Activated B cell treated with CpG ODN at 0.5 μM for 24 hours (primary cell): ENCODE data around the gene KLHL9. TPM values are rescaled to one million over a fixed set of nuclear protein-coding genes. Genes with fewer than 3 reads are reported as not detected.

ENCODE experiments used
- ATAC-seq: fragments of 200-7000 bp; cut with Tn5 transposase; one replicate; pipeline ENCODE4 v1.10.0; 2021; ENCODE audit warnings: low read depth, mild to moderate bottlenecking, moderate library complexity
- CTCF ChIA-PET: fragments of 350-600 bp; sonication (Branson Sonifier 250); formaldehyde crosslinking; loops from one replicate; lab custom pipeline; 2021; ENCODE audit warnings: antibody characterized with exemption; lab: Charles Lee
- POLR2A ChIA-PET: fragments of 350-600 bp; sonication (Branson Sonifier 250); formaldehyde crosslinking; loops from one replicate; lab custom pipeline; 2021; ENCODE audit warnings: antibody characterized with exemption; lab: Charles Lee
- DNase-seq: peaks from one replicate; pipeline ENCODE4 v3.0.0; 2022
- H3K27ac Mint-ChIP-seq: one replicate; pipeline ENCODE4 v1.8.0; 2020; ENCODE audit warnings: mixed read lengths
- H3K27me3 Mint-ChIP-seq: one replicate; pipeline ENCODE4 v1.8.0; 2021; ENCODE audit warnings: mixed read lengths
- H3K36me3 Mint-ChIP-seq: one replicate; pipeline ENCODE4 v1.8.0; 2021; ENCODE audit warnings: low read depth, mixed read lengths
- H3K4me1 Mint-ChIP-seq: one replicate; pipeline ENCODE4 v1.8.0; 2021; ENCODE audit warnings: mixed read lengths
- H3K4me3 Mint-ChIP-seq: one replicate; pipeline ENCODE4 v1.8.0; 2020; ENCODE audit warnings: mild to moderate bottlenecking, mixed read lengths
- H3K9me3 Mint-ChIP-seq: one replicate; pipeline ENCODE4 v1.8.0; 2020; ENCODE audit warnings: mixed read lengths
- intact Hi-C: fragments of 100-400 bp; cut with micrococcal nuclease; formaldehyde crosslinking; loops from one replicate; pipeline ENCODE4 v1.15.1; 2024
- total RNA-seq: library from RNA; stranded (reverse); gene quantifications from 2 replicates; pipeline ENCODE4 v1.2.3, GENCODE V29; 2022
- TF ChIP-seq, protein P1 (sequence below): fragments of 200-600 bp; IDR thresholded peaks from one replicate; pipeline ENCODE4 v1.8.0; 2022; ENCODE audit warnings: antibody characterized with exemption, mild to moderate bottlenecking

The KLHL9 gene
- total RNA-seq, 1 donor from 2014 or later: 13.8 TPM

DNA sequence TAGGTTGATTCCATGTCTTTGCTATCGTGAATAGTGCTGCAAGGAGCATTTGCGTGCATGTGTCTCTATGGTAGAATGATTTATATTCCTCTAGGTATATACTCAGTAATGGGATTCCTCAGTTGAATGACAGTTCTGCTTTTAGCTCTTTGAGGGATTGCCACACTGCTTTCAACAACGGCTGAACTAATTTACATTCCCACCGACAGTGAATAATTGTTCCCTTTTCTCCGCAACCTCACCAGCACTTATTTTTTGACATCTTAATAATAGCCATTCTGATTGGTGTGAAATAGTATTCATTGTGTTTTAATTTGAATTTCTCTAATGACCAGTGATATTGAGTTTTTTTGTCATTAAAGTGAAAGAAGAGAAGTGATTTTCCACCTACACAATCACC lies 48.5 kb downstream of the KLHL9 start:
- Mint-ChIP-seq H3K4me3 (no peak overlapping the region), H3K9me3 (no peaks in the 10 kb centered on the region), H3K4me1 (no peaks in the 10 kb centered on the region), H3K27me3 (peaks cover 14% of the 10 kb centered on the region), H3K27ac (no peak overlapping the region), H3K36me3 (no peaks in the 10 kb centered on the region)
- CTCF ChIA-PET: interaction anchor here (0.8 kb wide), 1 partner anchor 32 kb away, joined by 3 read pairs; no protein-coding TSS in a partner anchor
- intact Hi-C loops: no loop called here
- TF ChIP-seq, protein P1, sequence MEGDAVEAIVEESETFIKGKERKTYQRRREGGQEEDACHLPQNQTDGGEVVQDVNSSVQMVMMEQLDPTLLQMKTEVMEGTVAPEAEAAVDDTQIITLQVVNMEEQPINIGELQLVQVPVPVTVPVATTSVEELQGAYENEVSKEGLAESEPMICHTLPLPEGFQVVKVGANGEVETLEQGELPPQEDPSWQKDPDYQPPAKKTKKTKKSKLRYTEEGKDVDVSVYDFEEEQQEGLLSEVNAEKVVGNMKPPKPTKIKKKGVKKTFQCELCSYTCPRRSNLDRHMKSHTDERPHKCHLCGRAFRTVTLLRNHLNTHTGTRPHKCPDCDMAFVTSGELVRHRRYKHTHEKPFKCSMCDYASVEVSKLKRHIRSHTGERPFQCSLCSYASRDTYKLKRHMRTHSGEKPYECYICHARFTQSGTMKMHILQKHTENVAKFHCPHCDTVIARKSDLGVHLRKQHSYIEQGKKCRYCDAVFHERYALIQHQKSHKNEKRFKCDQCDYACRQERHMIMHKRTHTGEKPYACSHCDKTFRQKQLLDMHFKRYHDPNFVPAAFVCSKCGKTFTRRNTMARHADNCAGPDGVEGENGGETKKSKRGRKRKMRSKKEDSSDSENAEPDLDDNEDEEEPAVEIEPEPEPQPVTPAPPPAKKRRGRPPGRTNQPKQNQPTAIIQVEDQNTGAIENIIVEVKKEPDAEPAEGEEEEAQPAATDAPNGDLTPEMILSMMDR: no peak
- no peak for DNase-seq
- ATAC-seq: no peak
- POLR2A ChIA-PET: no interaction called here

DNA sequence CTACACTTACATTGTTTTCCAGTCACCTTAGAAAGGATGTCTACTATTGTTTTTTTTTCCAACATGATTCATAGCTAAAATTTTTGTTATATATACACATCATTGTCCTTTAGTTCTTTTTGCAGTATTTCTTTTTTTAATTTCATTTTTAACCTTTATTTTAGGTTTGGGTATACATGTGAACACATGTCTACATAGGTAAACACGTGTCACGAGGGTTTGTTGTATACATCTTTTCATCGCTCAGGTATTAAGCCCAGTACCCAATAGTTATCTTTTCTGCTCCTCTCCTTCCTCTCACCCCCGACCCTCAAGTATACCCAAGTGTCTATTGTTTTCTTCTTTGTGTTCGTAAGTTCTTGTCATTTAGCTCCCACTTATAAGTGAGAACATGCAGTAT lies 49.1 kb downstream of the KLHL9 start:
- no peaks in the 10 kb centered on the region for H3K4me1 Mint-ChIP-seq
- no peak overlapping the region for H3K27ac Mint-ChIP-seq
- CTCF ChIA-PET: interaction anchor here (0.8 kb wide), 1 partner anchor 32 kb away, joined by 3 read pairs; no protein-coding TSS in a partner anchor

DNA sequence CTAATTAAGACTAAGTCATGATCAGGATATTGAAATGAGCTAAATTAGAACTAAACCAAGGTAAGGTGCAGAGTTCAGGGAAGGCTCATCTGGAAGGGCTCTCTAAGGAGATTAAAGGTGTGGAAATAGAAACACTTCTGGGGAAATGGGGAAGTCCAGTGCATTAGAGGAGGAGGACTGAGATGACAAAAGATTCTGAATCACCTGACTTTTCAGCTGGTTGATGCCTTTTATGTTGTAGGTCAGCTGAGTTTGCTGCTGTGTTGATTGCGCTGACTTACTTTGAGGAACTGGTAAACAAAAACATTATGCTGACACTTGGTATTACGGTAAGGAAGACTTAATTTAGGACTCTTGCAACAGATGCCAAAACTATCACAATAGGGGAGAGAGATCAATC lies 53.9 kb downstream of the KLHL9 start:
- H3K36me3 Mint-ChIP-seq: no peaks in the 10 kb centered on the region
- no peak for DNase-seq
- no peak for ATAC-seq
- no peaks in the 10 kb centered on the region for H3K4me1 Mint-ChIP-seq
- TF ChIP-seq, protein P1: no peak
- H3K27ac Mint-ChIP-seq: no peak overlapping the region
- POLR2A ChIA-PET: no interaction called here
- H3K27me3 Mint-ChIP-seq: peaks cover 11% of the 10 kb centered on the region
- CTCF ChIA-PET: no interaction called here
- intact Hi-C loops: no loop called here
- H3K4me3 Mint-ChIP-seq: no peak overlapping the region
- H3K9me3 Mint-ChIP-seq: no peaks in the 10 kb centered on the region

More for the DNA sequence above, 49.1 kb downstream of the KLHL9 start:
- TF ChIP-seq, protein P1: no peak
- ATAC-seq (no peak), DNase-seq (no peak)
- Mint-ChIP-seq H3K9me3 (no peaks in the 10 kb centered on the region), H3K36me3 (no peaks in the 10 kb centered on the region), H3K4me3 (no peak overlapping the region), H3K27me3 (peaks cover 14% of the 10 kb centered on the region)
- intact Hi-C loops: no loop called here
- POLR2A ChIA-PET: no interaction called here

Other genes starting within 250 kb of the KLHL9 start
- gene IFNW1, start 193.6 kb downstream of the KLHL9 start, total RNA-seq: not detected in 2 replicates
- not detected in 2 replicates for gene IFNA21, start 168.7 kb downstream of the KLHL9 start, total RNA-seq
- gene IFNA4, start 147.8 kb downstream of the KLHL9 start, total RNA-seq: not detected in 2 replicates
- not detected in 2 replicates for gene IFNA7, start 133.2 kb downstream of the KLHL9 start, total RNA-seq
- not detected in 2 replicates for gene IFNA10, start 128.3 kb downstream of the KLHL9 start, total RNA-seq
- gene IFNA16, start 118.1 kb downstream of the KLHL9 start, total RNA-seq: not detected in 2 replicates
- not detected in 2 replicates for gene IFNA17, start 107.2 kb downstream of the KLHL9 start, total RNA-seq
- gene IFNA14, start 95.4 kb downstream of the KLHL9 start, total RNA-seq: not detected in 2 replicates
- not detected in 2 replicates for gene IFNA5, start 30.1 kb downstream of the KLHL9 start, total RNA-seq
- not detected in 2 replicates for gene IFNA6, start 15.5 kb upstream of the KLHL9 start, total RNA-seq
- not detected in 2 replicates for gene IFNA13, start 32.7 kb upstream of the KLHL9 start, total RNA-seq
- not detected in 2 replicates for gene IFNA2, start 50.0 kb upstream of the KLHL9 start, total RNA-seq
- not detected in 2 replicates for gene IFNA8, start 73.7 kb upstream of the KLHL9 start, total RNA-seq
- not detected in 2 replicates for gene IFNA1, start 105.0 kb upstream of the KLHL9 start, total RNA-seq
- not detected in 2 replicates for gene IFNE, start 146.9 kb upstream of the KLHL9 start, total RNA-seq